ENCODE data around the gene RAD52. TPM values are rescaled to one million over a fixed set of nuclear protein-coding genes. Genes with fewer than 3 reads are reported as not detected.

RAD52 gene
- polyA plus RNA-seq (2011; rRNA removed) (23.6 and 29.6 TPM in 2 replicates), polyA plus RNA-seq (2017; fragmentation: RNase III; extraction: RNeasy Plus Mini Kit Qiagen cat#74134 plus additional on column Dnase treatment) (11.6 to 12.9 TPM (median 12.9 TPM) in 3 replicates), polyA minus RNA-seq (2011; rRNA and poly(A)+ RNA removed) (46.8 and 53.9 TPM in 2 replicates)
- 9.8 and 10.5 TPM in 2 replicates for polyA plus RNA-seq (2012; cell fraction: cytosol; rRNA removed)
- 23.3 and 25.0 TPM in 2 replicates for polyA plus RNA-seq (2012; cell fraction: nucleus; rRNA removed)

GRCh38 chr12:949453-950191, at the start of gene RAD52:
Gene RAD52, minus strand, starts transcription at chr12:949694. Its CDS starts 16,636 bp downstream, at chr12:933058.
- 13% methylated on average over 46 of the region's 58 CpGs for WGBS (ENCODE audit: missing lambda C conversion rate)
- ChIA-PET CTCF (interaction anchor here (0.6 to 6.0 kb wide), 61 partner anchors 9 to 656 kb away, joined by 3 to 48 read pairs (median 4); partner anchors contain the start of gene WNK1), POLR2A (interaction anchor here (0.6 to 2.4 kb wide), 16 partner anchors 9 to 645 kb away, joined by 3 to 34 read pairs (median 6); partner anchors contain the start of genes ERC1 and WNK1)
- no peaks in the 10 kb centered on the region for H3K9me3 ChIP-seq
- peak within 1 kb of the TSS; percentile 69 for H3K4me3 ChIP-seq
- H3K4me2 ChIP-seq, result peak within 1 kb of the TSS; percentile 81
- DNase-seq (ENCODE audit: low read depth in 1 of 2, low spot score in 1 of 2), result peak; percentile 82 to 100
- peaks cover 11% of the 10 kb centered on the region; the same call in 1 of the 3 replicates for H3K4me1 ChIP-seq
- ATAC-seq, result peak; percentile 96 to 97
- FAIRE-seq, result no peak
- peak within 1 kb of the TSS; percentile 88 to 98 for H3K27ac ChIP-seq
- TF ChIP-seq ESRRA (IDR thresholded peaks at IDR 0.05; ENCODE audit: borderline replicate concordance, low read length) (no peak), JUN (IDR thresholded peaks at IDR 0.05) (peak; percentile 88), KDM5A (IDR thresholded peaks at IDR 0.05) (peak; percentile 22; the same call in 1 of the 2 replicates), NPAS2 (CRISPR knock-in tag; IDR thresholded peaks at IDR 0.05; ENCODE audit: borderline replicate concordance) (no peak), CHD2 (IDR thresholded peaks at IDR 0.05; ENCODE audit: low read length, partially characterized antibody) (no peak), RCOR1 (IDR thresholded peaks at IDR 0.05; ENCODE audit: low read depth, low read length) (no peak), HOXA7 (CRISPR knock-in tag; IDR thresholded peaks at IDR 0.05) (no peak), EHMT2 (IDR thresholded peaks at IDR 0.05; ENCODE audit: low read depth) (no peak), POLR2A (IDR thresholded peaks at IDR 0.05; ENCODE audit: low read length) (peak; percentile 77), TP53 (CRISPR knock-in tag; IDR thresholded peaks at IDR 0.05) (no peak), HDAC2 (IDR thresholded peaks at IDR 0.05) (no peak), EP300 (IDR thresholded peaks at IDR 0.05) (no peak), FOXS1 (CRISPR knock-in tag; IDR thresholded peaks at IDR 0.05) (no peak), CBX2 (IDR thresholded peaks at IDR 0.05; ENCODE audit: borderline replicate concordance, low read depth) (no peak), HOXB5 (CRISPR knock-in tag; IDR thresholded peaks at IDR 0.05) (peak; percentile 41; the same call in 1 of the 2 replicates), HEYL (CRISPR knock-in tag; IDR thresholded peaks at IDR 0.05) (no peak), ZNF302 (CRISPR knock-in tag; IDR thresholded peaks at IDR 0.05) (no peak), POLR2AphosphoS2 (conservative IDR thresholded peaks at IDR 0.05; ENCODE audit: low read length) (no peak), HMGXB4 (CRISPR knock-in tag; IDR thresholded peaks at IDR 0.05; ENCODE audit: borderline replicate concordance) (no peak), MAX (IDR thresholded peaks at IDR 0.05) (peak; percentile 82), SMC3 (IDR thresholded peaks at IDR 0.05) (peak; percentile 94), FOSL2 (IDR thresholded peaks at IDR 0.05) (no peak), FOSL2 (CRISPR knock-in tag; IDR thresholded peaks at IDR 0.05) (no peak), TFCP2L1 (CRISPR knock-in tag; IDR thresholded peaks at IDR 0.05) (no peak), RAD21 (conservative IDR thresholded peaks at IDR 0.05 in 1 of 2, IDR thresholded peaks at IDR 0.05 in 1 of 2) (peak; percentile 87 to 94)
- TF ChIP-seq, protein P1, sequence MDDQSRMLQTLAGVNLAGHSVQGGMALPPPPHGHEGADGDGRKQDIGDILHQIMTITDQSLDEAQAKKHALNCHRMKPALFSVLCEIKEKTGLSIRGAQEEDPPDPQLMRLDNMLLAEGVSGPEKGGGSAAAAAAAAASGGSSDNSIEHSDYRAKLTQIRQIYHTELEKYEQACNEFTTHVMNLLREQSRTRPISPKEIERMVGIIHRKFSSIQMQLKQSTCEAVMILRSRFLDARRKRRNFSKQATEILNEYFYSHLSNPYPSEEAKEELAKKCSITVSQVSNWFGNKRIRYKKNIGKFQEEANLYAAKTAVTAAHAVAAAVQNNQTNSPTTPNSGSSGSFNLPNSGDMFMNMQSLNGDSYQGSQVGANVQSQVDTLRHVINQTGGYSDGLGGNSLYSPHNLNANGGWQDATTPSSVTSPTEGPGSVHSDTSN (IDR thresholded peaks at IDR 0.05), result no peak
- TF ChIP-seq, protein P2, sequence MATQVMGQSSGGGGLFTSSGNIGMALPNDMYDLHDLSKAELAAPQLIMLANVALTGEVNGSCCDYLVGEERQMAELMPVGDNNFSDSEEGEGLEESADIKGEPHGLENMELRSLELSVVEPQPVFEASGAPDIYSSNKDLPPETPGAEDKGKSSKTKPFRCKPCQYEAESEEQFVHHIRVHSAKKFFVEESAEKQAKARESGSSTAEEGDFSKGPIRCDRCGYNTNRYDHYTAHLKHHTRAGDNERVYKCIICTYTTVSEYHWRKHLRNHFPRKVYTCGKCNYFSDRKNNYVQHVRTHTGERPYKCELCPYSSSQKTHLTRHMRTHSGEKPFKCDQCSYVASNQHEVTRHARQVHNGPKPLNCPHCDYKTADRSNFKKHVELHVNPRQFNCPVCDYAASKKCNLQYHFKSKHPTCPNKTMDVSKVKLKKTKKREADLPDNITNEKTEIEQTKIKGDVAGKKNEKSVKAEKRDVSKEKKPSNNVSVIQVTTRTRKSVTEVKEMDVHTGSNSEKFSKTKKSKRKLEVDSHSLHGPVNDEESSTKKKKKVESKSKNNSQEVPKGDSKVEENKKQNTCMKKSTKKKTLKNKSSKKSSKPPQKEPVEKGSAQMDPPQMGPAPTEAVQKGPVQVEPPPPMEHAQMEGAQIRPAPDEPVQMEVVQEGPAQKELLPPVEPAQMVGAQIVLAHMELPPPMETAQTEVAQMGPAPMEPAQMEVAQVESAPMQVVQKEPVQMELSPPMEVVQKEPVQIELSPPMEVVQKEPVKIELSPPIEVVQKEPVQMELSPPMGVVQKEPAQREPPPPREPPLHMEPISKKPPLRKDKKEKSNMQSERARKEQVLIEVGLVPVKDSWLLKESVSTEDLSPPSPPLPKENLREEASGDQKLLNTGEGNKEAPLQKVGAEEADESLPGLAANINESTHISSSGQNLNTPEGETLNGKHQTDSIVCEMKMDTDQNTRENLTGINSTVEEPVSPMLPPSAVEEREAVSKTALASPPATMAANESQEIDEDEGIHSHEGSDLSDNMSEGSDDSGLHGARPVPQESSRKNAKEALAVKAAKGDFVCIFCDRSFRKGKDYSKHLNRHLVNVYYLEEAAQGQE (IDR thresholded peaks at IDR 0.05), result no peak
- TF ChIP-seq, protein P3, sequence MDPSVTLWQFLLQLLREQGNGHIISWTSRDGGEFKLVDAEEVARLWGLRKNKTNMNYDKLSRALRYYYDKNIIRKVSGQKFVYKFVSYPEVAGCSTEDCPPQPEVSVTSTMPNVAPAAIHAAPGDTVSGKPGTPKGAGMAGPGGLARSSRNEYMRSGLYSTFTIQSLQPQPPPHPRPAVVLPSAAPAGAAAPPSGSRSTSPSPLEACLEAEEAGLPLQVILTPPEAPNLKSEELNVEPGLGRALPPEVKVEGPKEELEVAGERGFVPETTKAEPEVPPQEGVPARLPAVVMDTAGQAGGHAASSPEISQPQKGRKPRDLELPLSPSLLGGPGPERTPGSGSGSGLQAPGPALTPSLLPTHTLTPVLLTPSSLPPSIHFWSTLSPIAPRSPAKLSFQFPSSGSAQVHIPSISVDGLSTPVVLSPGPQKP (IDR thresholded peaks at IDR 0.05; ENCODE audit: low read depth, low read length), result no peak
- TF ChIP-seq, protein P4, sequence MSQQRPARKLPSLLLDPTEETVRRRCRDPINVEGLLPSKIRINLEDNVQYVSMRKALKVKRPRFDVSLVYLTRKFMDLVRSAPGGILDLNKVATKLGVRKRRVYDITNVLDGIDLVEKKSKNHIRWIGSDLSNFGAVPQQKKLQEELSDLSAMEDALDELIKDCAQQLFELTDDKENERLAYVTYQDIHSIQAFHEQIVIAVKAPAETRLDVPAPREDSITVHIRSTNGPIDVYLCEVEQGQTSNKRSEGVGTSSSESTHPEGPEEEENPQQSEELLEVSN (IDR thresholded peaks at IDR 0.05; ENCODE audit: borderline replicate concordance, low read depth), result peak; percentile 84
- TF ChIP-seq, protein P5, sequence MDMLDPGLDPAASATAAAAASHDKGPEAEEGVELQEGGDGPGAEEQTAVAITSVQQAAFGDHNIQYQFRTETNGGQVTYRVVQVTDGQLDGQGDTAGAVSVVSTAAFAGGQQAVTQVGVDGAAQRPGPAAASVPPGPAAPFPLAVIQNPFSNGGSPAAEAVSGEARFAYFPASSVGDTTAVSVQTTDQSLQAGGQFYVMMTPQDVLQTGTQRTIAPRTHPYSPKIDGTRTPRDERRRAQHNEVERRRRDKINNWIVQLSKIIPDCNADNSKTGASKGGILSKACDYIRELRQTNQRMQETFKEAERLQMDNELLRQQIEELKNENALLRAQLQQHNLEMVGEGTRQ (IDR thresholded peaks at IDR 0.05), result no peak
